ENCODE results near the gene SH3PXD2A. TPM values are rescaled to one million over a fixed set of nuclear protein-coding genes. Genes with fewer than 3 reads are reported as not detected.

Gene SH3PXD2A
- total RNA-seq, 3 donors from 2014 or later: 14.3 to 30.5 (median 14.7) TPM

DNA sequence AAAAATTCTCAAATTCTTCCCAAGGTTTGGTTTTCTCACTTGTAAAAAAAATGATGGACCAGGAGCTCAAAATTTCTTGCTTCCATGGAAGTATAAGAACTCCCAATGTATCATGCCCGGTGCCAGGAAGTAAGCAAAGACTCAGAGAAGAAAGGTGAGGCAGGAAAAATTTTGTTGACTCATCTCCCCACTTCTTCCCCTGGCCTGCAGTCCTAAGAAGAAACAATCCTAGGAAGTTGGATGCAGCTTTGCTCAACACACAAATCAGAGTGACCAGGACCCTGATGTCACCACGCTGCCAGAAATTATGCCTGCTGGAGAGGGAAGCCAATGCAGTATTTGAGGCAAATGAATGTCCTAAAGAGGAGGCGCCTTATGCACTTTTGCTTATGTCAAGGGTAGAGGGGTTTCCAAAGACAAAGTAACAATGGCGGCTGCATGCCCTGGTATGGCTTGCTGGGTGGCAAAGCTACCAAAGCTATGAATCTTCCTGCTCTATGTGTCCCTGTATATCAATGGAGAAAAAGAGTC lies 198.2 kb downstream of the SH3PXD2A start:
- Histone ChIP-seq H3K9me3 (no peaks in the 10 kb centered on the region), H3K4me3 (no peak overlapping the region), H3K27ac (no peak overlapping the region), H3K4me1 (peaks cover 10 to 13% of the 10 kb centered on the region in 2 donors), H3K27me3 (no peaks in the 10 kb centered on the region), H3K36me3 (no peaks in the 10 kb centered on the region)
- DNase-seq (ENCODE audit: low spot score in 2 of 2): no peak
- intact Hi-C loops (cut with DNase I; ENCODE audit: low total_unique reads): no loop called here
- TF ChIP-seq POLR2AphosphoS5 (IDR thresholded peaks at IDR 0.05): no peak
- TF ChIP-seq, protein P1, sequence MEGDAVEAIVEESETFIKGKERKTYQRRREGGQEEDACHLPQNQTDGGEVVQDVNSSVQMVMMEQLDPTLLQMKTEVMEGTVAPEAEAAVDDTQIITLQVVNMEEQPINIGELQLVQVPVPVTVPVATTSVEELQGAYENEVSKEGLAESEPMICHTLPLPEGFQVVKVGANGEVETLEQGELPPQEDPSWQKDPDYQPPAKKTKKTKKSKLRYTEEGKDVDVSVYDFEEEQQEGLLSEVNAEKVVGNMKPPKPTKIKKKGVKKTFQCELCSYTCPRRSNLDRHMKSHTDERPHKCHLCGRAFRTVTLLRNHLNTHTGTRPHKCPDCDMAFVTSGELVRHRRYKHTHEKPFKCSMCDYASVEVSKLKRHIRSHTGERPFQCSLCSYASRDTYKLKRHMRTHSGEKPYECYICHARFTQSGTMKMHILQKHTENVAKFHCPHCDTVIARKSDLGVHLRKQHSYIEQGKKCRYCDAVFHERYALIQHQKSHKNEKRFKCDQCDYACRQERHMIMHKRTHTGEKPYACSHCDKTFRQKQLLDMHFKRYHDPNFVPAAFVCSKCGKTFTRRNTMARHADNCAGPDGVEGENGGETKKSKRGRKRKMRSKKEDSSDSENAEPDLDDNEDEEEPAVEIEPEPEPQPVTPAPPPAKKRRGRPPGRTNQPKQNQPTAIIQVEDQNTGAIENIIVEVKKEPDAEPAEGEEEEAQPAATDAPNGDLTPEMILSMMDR (IDR thresholded peaks at IDR 0.05): no peak
- TF ChIP-seq POLR2A (IDR thresholded peaks at IDR 0.05): no peak

DNA sequence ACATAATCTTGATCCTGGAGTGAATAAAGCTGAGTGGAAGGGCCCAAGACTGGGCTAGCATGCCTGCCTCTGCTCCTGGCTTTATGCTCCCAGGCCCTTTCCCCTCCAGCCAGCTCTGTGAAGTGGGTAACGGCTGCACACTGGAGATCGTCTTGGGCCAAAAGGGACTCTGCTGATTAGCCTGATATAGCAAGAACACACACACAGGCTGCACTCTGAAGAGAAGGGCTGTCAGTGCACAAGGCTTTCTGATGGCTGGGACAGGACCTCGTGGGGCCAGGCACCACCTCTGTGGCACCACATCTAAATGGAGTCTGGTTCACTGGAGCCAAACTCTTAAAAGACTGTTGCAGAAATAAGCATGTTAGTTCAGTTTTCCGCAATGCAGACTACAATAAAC lies 200.5 kb downstream of the SH3PXD2A start:
- Histone ChIP-seq H3K9me3 (no peaks in the 10 kb centered on the region), H3K4me1 (peaks cover 6 to 13% of the 10 kb centered on the region in 2 donors), H3K27me3 (no peaks in the 10 kb centered on the region), H3K27ac (no peak overlapping the region), H3K4me3 (no peak overlapping the region), H3K36me3 (no peaks in the 10 kb centered on the region)
- intact Hi-C loops (cut with DNase I; ENCODE audit: low total_unique reads): no loop called here
- TF ChIP-seq, protein P1 (IDR thresholded peaks at IDR 0.05): no peak
- TF ChIP-seq POLR2AphosphoS5 (IDR thresholded peaks at IDR 0.05) (no peak), POLR2A (IDR thresholded peaks at IDR 0.05) (no peak)
- DNase-seq (ENCODE audit: low spot score in 2 of 2): no peak

DNA sequence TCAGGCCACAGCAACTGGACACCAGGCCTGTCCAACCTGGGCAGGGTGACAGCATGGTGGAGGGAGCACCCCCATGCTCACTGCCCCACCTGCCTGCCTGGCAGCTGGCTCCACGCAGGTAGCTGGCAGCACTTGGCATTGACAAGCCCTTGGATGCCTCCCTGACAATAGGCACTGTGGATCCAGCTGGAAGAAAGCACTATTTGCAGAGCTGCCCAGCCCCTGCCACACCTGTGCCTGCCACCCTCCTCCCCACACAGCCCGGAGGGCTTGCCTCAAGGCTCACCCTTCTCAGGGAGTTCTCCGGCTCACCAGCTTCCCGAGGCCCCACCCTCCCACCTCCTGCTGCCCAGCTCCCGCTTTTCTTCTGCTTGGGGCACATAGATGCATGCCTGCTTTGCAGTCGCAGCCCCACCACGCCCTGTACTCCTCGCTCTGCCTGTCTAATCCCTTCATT lies 201.8 kb downstream of the SH3PXD2A start:
- TF ChIP-seq, protein P1 (IDR thresholded peaks at IDR 0.05): no peak
- TF ChIP-seq POLR2A (IDR thresholded peaks at IDR 0.05): no peak
- no peak for TF ChIP-seq POLR2AphosphoS5 (IDR thresholded peaks at IDR 0.05)
- no peaks in the 10 kb centered on the region for H3K27me3 ChIP-seq
- H3K9me3 ChIP-seq: no peaks in the 10 kb centered on the region
- DNase-seq (ENCODE audit: low spot score in 2 of 2): no peak
- H3K4me3 ChIP-seq: peak overlapping the region in 1 of 3 donors; percentile 15
- intact Hi-C loops (cut with DNase I; ENCODE audit: low total_unique reads): no loop called here
- H3K4me1 ChIP-seq: peaks cover 15 to 21% of the 10 kb centered on the region in 2 donors
- peak overlapping the region; percentile 41 to 75 for H3K27ac ChIP-seq
- no peaks in the 10 kb centered on the region for H3K36me3 ChIP-seq

DNA sequence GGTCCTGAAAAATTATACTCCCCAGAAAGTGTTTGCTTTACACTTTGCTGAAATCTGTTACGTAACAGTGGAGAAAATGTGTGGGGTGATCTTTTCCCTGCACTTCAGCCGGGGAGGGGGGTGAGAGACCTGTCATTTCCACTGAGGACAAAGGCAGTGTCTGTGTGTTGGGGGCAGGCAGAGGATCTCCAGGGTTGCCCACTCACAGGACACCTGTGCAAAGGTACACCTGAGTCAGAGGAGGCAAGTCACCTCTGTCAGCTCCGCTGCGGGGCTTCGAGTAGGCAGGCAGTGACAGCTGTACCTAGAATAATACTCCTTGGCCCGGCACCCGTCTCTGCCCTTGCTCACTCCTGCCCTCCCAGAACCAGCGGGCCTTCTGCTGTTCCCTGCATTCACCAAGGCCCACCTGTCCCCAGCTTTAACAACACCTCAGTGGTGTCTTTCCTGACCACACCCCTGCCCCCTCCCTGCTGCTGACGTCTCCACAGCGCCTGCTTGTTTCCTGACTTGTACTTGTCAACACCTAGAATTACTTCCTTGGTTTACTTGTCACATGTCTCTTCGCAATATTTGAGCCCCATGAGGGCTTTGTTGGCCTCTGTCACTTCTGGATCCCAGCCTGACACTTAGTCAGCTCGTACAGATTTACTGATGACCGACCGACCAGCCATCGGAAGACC lies 202.6 kb downstream of the SH3PXD2A start:
- intact Hi-C loops (cut with DNase I; ENCODE audit: low total_unique reads): no loop called here
- peaks cover 15 to 17% of the 10 kb centered on the region in 2 donors for H3K4me1 ChIP-seq
- no peak for DNase-seq (ENCODE audit: low spot score in 2 of 2)
- no peak for TF ChIP-seq POLR2A (IDR thresholded peaks at IDR 0.05)
- H3K36me3 ChIP-seq: no peaks in the 10 kb centered on the region
- no peaks in the 10 kb centered on the region for H3K27me3 ChIP-seq
- peak overlapping the region; percentile 41 to 75 for H3K27ac ChIP-seq
- no peak overlapping the region for H3K4me3 ChIP-seq
- H3K9me3 ChIP-seq: no peaks in the 10 kb centered on the region

DNA sequence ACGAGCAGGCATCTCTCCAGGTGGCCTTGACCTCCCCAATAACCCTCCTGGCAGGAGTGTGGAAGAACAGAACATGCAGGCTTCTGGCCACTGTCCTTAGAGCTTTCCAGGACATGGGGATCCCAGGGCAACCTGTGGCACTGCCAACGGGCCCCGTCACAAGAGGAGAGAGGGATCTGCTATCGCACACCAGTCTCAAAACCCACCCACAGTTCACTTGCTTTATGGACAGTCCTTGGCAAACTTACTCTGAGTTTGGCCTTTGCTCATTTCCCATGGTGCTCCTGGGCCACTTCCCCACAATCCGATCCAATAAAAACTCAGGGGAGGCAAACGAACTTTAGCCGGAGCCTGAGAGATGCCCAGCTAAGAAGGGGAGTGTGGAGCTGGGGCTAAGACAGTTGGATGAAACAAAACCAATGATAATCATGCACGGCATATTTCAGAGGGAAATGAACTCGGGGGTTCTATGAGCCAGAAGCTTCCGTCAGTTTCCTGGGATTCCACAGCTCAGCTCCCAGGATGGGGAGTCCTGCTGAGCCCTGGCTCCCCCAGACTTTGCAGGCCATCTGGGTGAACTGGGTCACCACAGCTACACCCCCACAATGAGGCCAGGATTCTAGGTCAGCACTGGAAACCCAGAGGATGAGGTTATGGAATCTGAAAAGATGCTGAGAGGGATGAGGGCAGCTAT lies 203.4 kb downstream of the SH3PXD2A start:
- TF ChIP-seq, protein P1 (IDR thresholded peaks at IDR 0.05): no peak
- TF ChIP-seq POLR2A (IDR thresholded peaks at IDR 0.05): no peak
- TF ChIP-seq POLR2AphosphoS5 (IDR thresholded peaks at IDR 0.05): no peak
- DNase-seq (ENCODE audit: low spot score in 2 of 2): no peak
- no peak overlapping the region for H3K4me3 ChIP-seq

More for the DNA sequence above, 203.4 kb downstream of the SH3PXD2A start:
- intact Hi-C loops (cut with DNase I; ENCODE audit: low total_unique reads): no loop called here
- Histone ChIP-seq H3K36me3 (no peaks in the 10 kb centered on the region), H3K9me3 (no peaks in the 10 kb centered on the region), H3K4me1 (peaks cover 15 to 17% of the 10 kb centered on the region in 2 donors), H3K27me3 (no peaks in the 10 kb centered on the region), H3K27ac (peak overlapping the region; percentile 41 to 75)
